PC-9 (cell line): ENCODE measurements around the gene CD9. TPM values are rescaled to one million over a fixed set of nuclear protein-coding genes. Genes with fewer than 3 reads are reported as not detected.
"Not testable (repeated sequence)": the region's sequence is repeated elsewhere in the genome, so short reads cannot be mapped to it uniquely, and the experiment has no call there.

Source experiments
- BruUV-seq: library from RNA; stranded (reverse); fragments of 400-500 nt; replicated peaks from 2 replicates; lab custom pipeline; 2021; lab: Mats Ljungman, UMichigan
- CTCF ChIA-PET: fragments of 300-600 bp; sonication (Branson Sonifier 250); formaldehyde crosslinking; loops from one replicate; lab custom pipeline; 2022; ENCODE audit warnings: antibody characterized with exemption; lab: Charles Lee
- POLR2A ChIA-PET: fragments of 300-600 bp; sonication (Branson Sonifier 250); formaldehyde crosslinking; loops from one replicate; lab custom pipeline; 2022; ENCODE audit warnings: antibody characterized with exemption; ENCODE audit not compliant: unreplicated experiment; lab: Charles Lee
- DNase-seq, 2 experiments: peaks; one replicate each; pipeline versions ENCODE4 v3.0.0 to v3.0.0-alpha.2; 2015 to 2022; ENCODE audit warnings: mixed read lengths in 1 of 2
- H2AFZ ChIP-seq: fragments of 200-600 bp; sonication (generic); 2 replicates; pipeline ENCODE4 v1.8.1; 2017; ENCODE audit warnings: antibody characterized with exemption
- H3F3A ChIP-seq: fragments of 200-600 bp; sonication (generic); 2 replicates; pipeline ENCODE4 v1.8.1; 2017; ENCODE audit warnings: antibody characterized with exemption, mild to moderate bottlenecking, low read depth; ENCODE audit not compliant: insufficient read depth
- H3K27ac ChIP-seq: fragments of 200-600 bp; sonication (generic); 2 replicates; pipeline ENCODE4 v1.6.1; 2016; ENCODE audit warnings: mixed run types
- H3K27me3 ChIP-seq: fragments of 200-600 bp; sonication (generic); 2 replicates; pipeline ENCODE4 v1.6.1; 2016; ENCODE audit warnings: low read depth, mixed run types; ENCODE audit not compliant: insufficient read depth
- H3K36me3 ChIP-seq: fragments of 200-600 bp; sonication (generic); 2 replicates; pipeline ENCODE4 v1.6.1; 2016; ENCODE audit warnings: low read depth, mixed run types
- H3K4me1 ChIP-seq: fragments of 200-600 bp; sonication (generic); replicated peaks from 2 replicates; pipeline ENCODE4 v1.6.1; 2016; ENCODE audit warnings: mixed run types; ENCODE audit not compliant: insufficient read depth
- H3K4me2 ChIP-seq: fragments of 200-600 bp; sonication (generic); 2 replicates; pipeline ENCODE4 v1.6.1; 2017; ENCODE audit warnings: mixed run types
- H3K4me3 ChIP-seq: fragments of 200-600 bp; sonication (generic); 2 replicates; pipeline ENCODE4 v1.6.1; 2016; ENCODE audit warnings: mixed run types
- H3K79me2 ChIP-seq: fragments of 200-600 bp; sonication (generic); 2 replicates; pipeline ENCODE4 v1.6.1; 2017; ENCODE audit warnings: low read depth, mixed run types
- H3K9me2 ChIP-seq: fragments of 200-600 bp; sonication (generic); 2 replicates; pipeline ENCODE4 v1.8.1; 2017; ENCODE audit warnings: mild to moderate bottlenecking; ENCODE audit not compliant: insufficient read depth
- H3K9me3 ChIP-seq: fragments of 200-600 bp; sonication (generic); 2 replicates; pipeline ENCODE4 v1.8.1; 2016; ENCODE audit warnings: low read depth; ENCODE audit not compliant: insufficient read depth
- H4K20me1 ChIP-seq: fragments of 200-600 bp; sonication (generic); 2 replicates; pipeline ENCODE4 v1.8.1; 2017; ENCODE audit not compliant: insufficient read depth
- CTCF ChIP-seq: fragments of 200-600 bp; sonication (generic); conservative IDR thresholded peaks from 2 replicates; pipeline ENCODE4 v1.6.1; 2017; ENCODE audit warnings: mixed run types, antibody characterized with exemption, mild to moderate bottlenecking, moderate library complexity
- EZH2 ChIP-seq: fragments of 200-600 bp; sonication (generic); IDR thresholded peaks from 2 replicates; pipeline ENCODE4 v1.8.0; 2017; ENCODE audit warnings: antibody characterized with exemption, low read depth
- intact Hi-C: fragments of 100-400 bp; cut with micrococcal nuclease; formaldehyde crosslinking; loops from one replicate; pipeline ENCODE4 v1.10.0; 2022; ENCODE audit not compliant: unreplicated experiment
- total RNA-seq: library from RNA; stranded (reverse); gene quantifications from 2 replicates; pipeline ENCODE4 v1.2.3, GENCODE V29; 2021

The CD9 gene
- total RNA-seq, 1 experiment from 2014 or later, result 374 TPM

GRCh38 chr12:6185961-6186827 lies 14.0 kb upstream of the CD9 start:
- ChIA-PET CTCF (no interaction called here), POLR2A (no interaction called here)
- Histone ChIP-seq H3K9me2 (no peaks in the 10 kb centered on the region), H4K20me1 (no peaks in the 10 kb centered on the region), H3K4me3 (no peak overlapping the region), H3K4me1 (0 out of 2 replicates have a peak, but pooled peaks cover 6% of the 10 kb centered on the region), H3K79me2 (no peaks in the 10 kb centered on the region), H3F3A (no peaks in the 10 kb centered on the region; the same call in 1 of the 2 replicates), H2AFZ (no peak overlapping the region), H3K27me3 (no peaks in the 10 kb centered on the region), H3K27ac (no peak overlapping the region), H3K4me2 (no peak overlapping the region), H3K9me3 (no peaks in the 10 kb centered on the region; the same call in 1 of the 2 replicates), H3K36me3 (no peaks in the 10 kb centered on the region)
- no peak for DNase-seq
- intact Hi-C loops, result no loop called here
- TF ChIP-seq EZH2, result no peak
- no TSS peak for BruUV-seq

GRCh38 chr12:6187948-6188793 lies 12.0 kb upstream of the CD9 start:
- peaks cover 7% of the 10 kb centered on the region; the same call in 1 of the 2 replicates for H3K4me1 ChIP-seq
- no peak for TF ChIP-seq CTCF
- TF ChIP-seq EZH2, result no peak
- H3K9me3 ChIP-seq, result no peaks in the 10 kb centered on the region; the same call in 1 of the 2 replicates
- no peak for DNase-seq
- H2AFZ ChIP-seq, result no peak overlapping the region
- no peak overlapping the region for H3K4me3 ChIP-seq
- no peaks in the 10 kb centered on the region; the same call in 1 of the 2 replicates for H3F3A ChIP-seq
- POLR2A ChIA-PET, result no interaction called here
- no peaks in the 10 kb centered on the region for H3K9me2 ChIP-seq
- H3K4me2 ChIP-seq, result no peak overlapping the region
- H3K79me2 ChIP-seq, result no peaks in the 10 kb centered on the region
- H3K27me3 ChIP-seq, result no peaks in the 10 kb centered on the region
- no TSS peak for BruUV-seq
- CTCF ChIA-PET, result interaction anchor here (0.6 to 0.7 kb wide), 3 partner anchors 9 to 129 kb away, joined by 3 read pairs; no protein-coding TSS in a partner anchor
- no peak overlapping the region for H3K27ac ChIP-seq
- H3K36me3 ChIP-seq, result no peaks in the 10 kb centered on the region
- H4K20me1 ChIP-seq, result no peaks in the 10 kb centered on the region
- intact Hi-C loops, result no loop called here

GRCh38 chr12:6189028-6189427 lies 11.2 kb upstream of the CD9 start:
- POLR2A ChIA-PET, result no interaction called here
- intact Hi-C loops, result no loop called here
- Histone ChIP-seq H4K20me1 (no peaks in the 10 kb centered on the region), H3K9me2 (no peaks in the 10 kb centered on the region), H3K4me1 (peaks cover 13% of the 10 kb centered on the region), H2AFZ (no peak overlapping the region), H3K27ac (no peak overlapping the region), H3F3A (no peaks in the 10 kb centered on the region; the same call in 1 of the 2 replicates), H3K4me3 (no peak overlapping the region), H3K9me3 (no peaks in the 10 kb centered on the region; the same call in 1 of the 2 replicates), H3K27me3 (no peaks in the 10 kb centered on the region), H3K79me2 (no peaks in the 10 kb centered on the region), H3K4me2 (no peak overlapping the region), H3K36me3 (no peaks in the 10 kb centered on the region)
- TF ChIP-seq CTCF (no peak), EZH2 (no peak)
- no TSS peak for BruUV-seq
- DNase-seq, result no peak
- CTCF ChIA-PET, result interaction anchor here (0.6 kb wide), 2 partner anchors 8 to 10 kb away, joined by 3 read pairs; no protein-coding TSS in a partner anchor

- H3K27ac ChIP-seq, H3K9me3 ChIP-seq, H3F3A ChIP-seq, DNase-seq, H2AFZ ChIP-seq, intact Hi-C loops, H3K79me2 ChIP-seq, H3K36me3 ChIP-seq, H3K4me2 ChIP-seq, H3K27me3 ChIP-seq, H3K4me3 ChIP-seq, H3K9me2 ChIP-seq, H4K20me1 ChIP-seq, CTCF ChIA-PET, BruUV-seq, POLR2A ChIA-PET: not testable (repeated sequence)
- H3K4me1 ChIP-seq, result peaks cover 15% of the 10 kb centered on the region
These were observed 10.1 kb upstream of the CD9 start for GRCh38 chr12:6189952-6190598.
